SK-N-SH (cell line): Measurements from ENCODE around the gene ARHGAP26.

ENCODE experiments used
- CHD2 ChIP-seq: fragments of 150-350 bp; IDR thresholded peaks from 2 replicates; pipeline ENCODE4 v1.6.1; 2018; ENCODE audit warnings: low read length; ENCODE audit not compliant: partially characterized antibody
- ELF1 ChIP-seq: IDR thresholded peaks from 2 replicates; pipeline ENCODE4 v1.4.0; 2012
- JUND ChIP-seq: IDR thresholded peaks from 2 replicates; pipeline ENCODE4 v1.4.0; 2012
- NFIC ChIP-seq: IDR thresholded peaks from 2 replicates; pipeline ENCODE4 v1.4.0; 2012; ENCODE audit warnings: borderline replicate concordance
- NRF1 ChIP-seq: IDR thresholded peaks from 2 replicates; pipeline ENCODE4 v1.6.1; 2012; ENCODE audit warnings: low read depth, mild to moderate bottlenecking, low read length
- POLR2AphosphoS5 ChIP-seq: IDR thresholded peaks from 2 replicates; pipeline ENCODE4 v1.6.1; 2012; ENCODE audit warnings: low read depth, low read length
- RAD21 ChIP-seq: IDR thresholded peaks from 2 replicates; pipeline ENCODE4 v1.6.1; 2012; ENCODE audit warnings: mild to moderate bottlenecking, low read length
- RFX5 ChIP-seq: IDR thresholded peaks from 2 replicates; pipeline ENCODE4 v1.6.1; 2012; ENCODE audit warnings: mild to moderate bottlenecking, improper control_type of control experiment, low read length
- TAF1 ChIP-seq: IDR thresholded peaks from 2 replicates; pipeline ENCODE4 v1.6.1; 2012; ENCODE audit warnings: low read depth, mild to moderate bottlenecking, low read length, moderate library complexity, borderline replicate concordance
- TF ChIP-seq, protein P1 (sequence below): fragments of 200-600 bp; sonication (generic); IDR thresholded peaks from 2 replicates; pipeline ENCODE4 v1.6.1; 2017; ENCODE audit warnings: antibody characterized with exemption, mild to moderate bottlenecking, moderate library complexity
- TF ChIP-seq, protein P2 (sequence below): IDR thresholded peaks from 2 replicates; pipeline ENCODE4 v1.4.0; 2012; ENCODE audit warnings: low read depth, borderline replicate concordance
- TF ChIP-seq, protein P3 (sequence below): IDR thresholded peaks from 2 replicates; pipeline ENCODE4 v1.4.0; 2012; ENCODE audit warnings: low read depth, borderline replicate concordance

DNA sequence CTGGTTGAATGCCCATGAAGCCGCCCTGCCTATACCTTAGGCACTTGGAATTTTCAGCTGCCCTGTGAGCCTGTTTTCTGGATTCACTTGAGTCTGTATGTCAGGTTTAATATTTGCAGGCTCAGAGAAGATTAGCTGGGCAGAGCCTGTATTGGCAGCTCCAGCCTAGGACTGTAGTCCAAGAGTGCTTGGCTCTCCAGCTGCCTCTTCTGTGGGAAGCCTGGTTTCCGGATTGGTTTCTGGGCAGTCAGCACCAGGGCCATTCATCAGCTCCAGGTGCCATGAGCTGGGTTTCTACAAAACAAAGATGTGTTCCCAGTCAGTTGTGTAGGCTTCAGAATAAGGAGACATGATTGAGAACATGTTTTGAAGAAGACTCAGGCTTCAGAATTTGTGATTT lies 90.1 kb downstream of the ARHGAP26 start:
- TF ChIP-seq POLR2AphosphoS5: no peak
- TF ChIP-seq RFX5: no peak
- no peak for TF ChIP-seq CHD2
- TF ChIP-seq, protein P1, sequence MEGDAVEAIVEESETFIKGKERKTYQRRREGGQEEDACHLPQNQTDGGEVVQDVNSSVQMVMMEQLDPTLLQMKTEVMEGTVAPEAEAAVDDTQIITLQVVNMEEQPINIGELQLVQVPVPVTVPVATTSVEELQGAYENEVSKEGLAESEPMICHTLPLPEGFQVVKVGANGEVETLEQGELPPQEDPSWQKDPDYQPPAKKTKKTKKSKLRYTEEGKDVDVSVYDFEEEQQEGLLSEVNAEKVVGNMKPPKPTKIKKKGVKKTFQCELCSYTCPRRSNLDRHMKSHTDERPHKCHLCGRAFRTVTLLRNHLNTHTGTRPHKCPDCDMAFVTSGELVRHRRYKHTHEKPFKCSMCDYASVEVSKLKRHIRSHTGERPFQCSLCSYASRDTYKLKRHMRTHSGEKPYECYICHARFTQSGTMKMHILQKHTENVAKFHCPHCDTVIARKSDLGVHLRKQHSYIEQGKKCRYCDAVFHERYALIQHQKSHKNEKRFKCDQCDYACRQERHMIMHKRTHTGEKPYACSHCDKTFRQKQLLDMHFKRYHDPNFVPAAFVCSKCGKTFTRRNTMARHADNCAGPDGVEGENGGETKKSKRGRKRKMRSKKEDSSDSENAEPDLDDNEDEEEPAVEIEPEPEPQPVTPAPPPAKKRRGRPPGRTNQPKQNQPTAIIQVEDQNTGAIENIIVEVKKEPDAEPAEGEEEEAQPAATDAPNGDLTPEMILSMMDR: no peak
- TF ChIP-seq, protein P2, sequence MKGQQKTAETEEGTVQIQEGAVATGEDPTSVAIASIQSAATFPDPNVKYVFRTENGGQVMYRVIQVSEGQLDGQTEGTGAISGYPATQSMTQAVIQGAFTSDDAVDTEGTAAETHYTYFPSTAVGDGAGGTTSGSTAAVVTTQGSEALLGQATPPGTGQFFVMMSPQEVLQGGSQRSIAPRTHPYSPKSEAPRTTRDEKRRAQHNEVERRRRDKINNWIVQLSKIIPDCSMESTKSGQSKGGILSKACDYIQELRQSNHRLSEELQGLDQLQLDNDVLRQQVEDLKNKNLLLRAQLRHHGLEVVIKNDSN: no peak
- TF ChIP-seq NFIC: no peak
- TF ChIP-seq JUND: no peak
- TF ChIP-seq, protein P3, sequence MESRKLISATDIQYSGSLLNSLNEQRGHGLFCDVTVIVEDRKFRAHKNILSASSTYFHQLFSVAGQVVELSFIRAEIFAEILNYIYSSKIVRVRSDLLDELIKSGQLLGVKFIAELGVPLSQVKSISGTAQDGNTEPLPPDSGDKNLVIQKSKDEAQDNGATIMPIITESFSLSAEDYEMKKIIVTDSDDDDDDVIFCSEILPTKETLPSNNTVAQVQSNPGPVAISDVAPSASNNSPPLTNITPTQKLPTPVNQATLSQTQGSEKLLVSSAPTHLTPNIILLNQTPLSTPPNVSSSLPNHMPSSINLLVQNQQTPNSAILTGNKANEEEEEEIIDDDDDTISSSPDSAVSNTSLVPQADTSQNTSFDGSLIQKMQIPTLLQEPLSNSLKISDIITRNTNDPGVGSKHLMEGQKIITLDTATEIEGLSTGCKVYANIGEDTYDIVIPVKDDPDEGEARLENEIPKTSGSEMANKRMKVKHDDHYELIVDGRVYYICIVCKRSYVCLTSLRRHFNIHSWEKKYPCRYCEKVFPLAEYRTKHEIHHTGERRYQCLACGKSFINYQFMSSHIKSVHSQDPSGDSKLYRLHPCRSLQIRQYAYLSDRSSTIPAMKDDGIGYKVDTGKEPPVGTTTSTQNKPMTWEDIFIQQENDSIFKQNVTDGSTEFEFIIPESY: no peak
- no peak for TF ChIP-seq ELF1
- TF ChIP-seq TAF1: no peak
- no peak for TF ChIP-seq NRF1
- TF ChIP-seq RAD21: no peak
